HCT116 (cell line): ENCODE data around the gene FHIT. TPM values are rescaled to one million over a fixed set of nuclear protein-coding genes. Genes with fewer than 3 reads are reported as not detected.

Source experiments
- ATAC-seq: fragments of 200-7000 bp; cut with Tn5 transposase; 2 replicates; pipeline ENCODE4 v1.9.1; 2020; ENCODE audit warnings: mild to moderate bottlenecking, moderate library complexity
- BruUV-seq: library from RNA; stranded (reverse); fragments of 400-500 nt; replicated peaks from 2 replicates; lab custom pipeline; 2021; lab: Mats Ljungman, UMichigan
- CTCF ChIA-PET: fragments of 300-600 bp; sonication (Branson Sonifier 250); formaldehyde crosslinking; loops from one replicate; lab custom pipeline; 2021; ENCODE audit warnings: antibody characterized with exemption; lab: Charles Lee
- POLR2A ChIA-PET: fragments of 300-600, 350-600 bp; sonication (Branson Sonifier 250); formaldehyde crosslinking; loops from one replicate; lab custom pipeline; 2021; ENCODE audit warnings: antibody characterized with exemption; lab: Charles Lee
- RAD21 ChIA-PET, 2 experiments: fragments of 300-600 bp; sonication (Branson Sonifier 250); formaldehyde crosslinking; loops; one replicate each; lab custom pipeline; 2023; ENCODE audit warnings: low total read pairs in 2 of 2; ENCODE audit not compliant: uncharacterized antibody in 2 of 2, unreplicated experiment in 2 of 2, low non-redundant PET in 1 of 2; lab: Charles Lee
- DNase-seq: peaks from one replicate; pipeline ENCODE4 v3.0.0-alpha.2; 2010; ENCODE audit warnings: low read depth, low spot score
- H2AFZ ChIP-seq: fragments of 200-600 bp; shearing (Covaris generic), sonication (generic); 2 replicates; pipeline ENCODE4 v1.6.1; 2017; ENCODE audit warnings: low read depth, mixed run types, mixed read lengths, antibody characterized with exemption, low read length; ENCODE audit not compliant: poor library complexity, severe bottlenecking
- H3K27ac ChIP-seq: 2 replicates; pipeline ENCODE4 v1.5.1; 2012; ENCODE audit warnings: low read depth, low read length
- H3K27me3 ChIP-seq: fragments of 200-600 bp; sonication (generic); 2 replicates; pipeline ENCODE4 v1.6.1; 2016; ENCODE audit warnings: mixed run types, low read length, mixed read lengths; ENCODE audit not compliant: insufficient read depth
- H3K36me3 ChIP-seq, 2 experiments: fragments of 200-500 bp in 1 of 2; fragments of 200-600 bp in 1 of 2; sonication (Bioruptor generic) in 1 of 2; sonication (generic) in 1 of 2; 2 replicates each; pipeline versions ENCODE4 v1.5.1 to v1.6.1; 2014 to 2016; ENCODE audit warnings: low read length in 2 of 2, inconsistent platforms in 1 of 2, mixed read lengths in 1 of 2, mixed run types in 1 of 2; ENCODE audit not compliant: insufficient read depth in 2 of 2, control insufficient read depth in 1 of 2
- H3K4me1 ChIP-seq, 2 experiments: fragments of 200-600 bp in 1 of 2; sonication (generic) in 1 of 2; 2 replicates each; pipeline versions ENCODE4 v1.5.1 to v1.6.1; 2012 to 2017; ENCODE audit warnings: low read length in 2 of 2, inconsistent platforms in 1 of 2, mild to moderate bottlenecking in 1 of 2, mixed read lengths in 1 of 2, mixed run types in 1 of 2, moderate library complexity in 1 of 2; ENCODE audit not compliant: insufficient read depth in 2 of 2, control insufficient read depth in 1 of 2
- H3K4me2 ChIP-seq: fragments of 200-600 bp; sonication (generic); 2 replicates; pipeline ENCODE4 v1.6.1; 2017; ENCODE audit warnings: mixed run types, low read length, mixed read lengths
- H3K4me3 ChIP-seq, 2 experiments: fragments of 200-600 bp in 1 of 2; sonication (generic) in 1 of 2; replicated peaks in 1 of 2; 2 replicates each; pipeline ENCODE4 v1.5.1; 2011 to 2016; ENCODE audit warnings: low read length in 2 of 2, control low read depth in 1 of 2, low read depth in 1 of 2, mild to moderate bottlenecking in 1 of 2, mixed read lengths in 1 of 2, mixed run types in 1 of 2
- H3K79me2 ChIP-seq: fragments of 200-600 bp; sonication (generic); 2 replicates; pipeline ENCODE4 v1.6.1; 2017; ENCODE audit warnings: mild to moderate bottlenecking, mixed run types, low read length, moderate library complexity, mixed read lengths; ENCODE audit not compliant: insufficient read depth
- H3K9ac ChIP-seq: fragments of 200-600 bp; sonication (generic); 2 replicates; pipeline ENCODE4 v1.6.1; 2016; ENCODE audit warnings: low read length, mixed read lengths
- H3K9me2 ChIP-seq: fragments of 200-600 bp; sonication (generic), shearing (Covaris generic); 2 replicates; pipeline ENCODE4 v1.6.1; 2017; ENCODE audit warnings: mixed run types, mild to moderate bottlenecking, moderate library complexity; ENCODE audit not compliant: insufficient read depth
- H3K9me3 ChIP-seq, 2 experiments: fragments of 200-500 bp in 1 of 2; fragments of 200-600 bp in 1 of 2; sonication (Bioruptor generic) in 1 of 2; sonication (generic) in 1 of 2; 2 replicates each; pipeline ENCODE4 v1.6.1; 2014 to 2017; ENCODE audit warnings: low read length in 2 of 2, mixed read lengths in 2 of 2, inconsistent platforms in 1 of 2, low read depth in 1 of 2, mild to moderate bottlenecking in 1 of 2, mixed run types in 1 of 2, moderate library complexity in 1 of 2; ENCODE audit not compliant: control insufficient read depth in 1 of 2, insufficient read depth in 1 of 2
- H4K20me1 ChIP-seq: fragments of 200-600 bp; sonication (generic), shearing (Covaris generic); 2 replicates; pipeline ENCODE4 v1.6.1; 2017; ENCODE audit warnings: mixed run types, mild to moderate bottlenecking, moderate library complexity; ENCODE audit not compliant: insufficient read depth
- ATF3 ChIP-seq: IDR thresholded peaks from 2 replicates; pipeline ENCODE4 v1.6.1; 2012
- CBX3 ChIP-seq: IDR thresholded peaks from 2 replicates; pipeline ENCODE4 v1.6.1; 2012; ENCODE audit warnings: low read depth
- CEBPB ChIP-seq: IDR thresholded peaks from 2 replicates; pipeline ENCODE4 v1.6.1; 2012; ENCODE audit warnings: low read depth
- CTCF ChIP-seq, 3 experiments: fragments of 200-600 bp in 1 of 3; sonication (generic) in 1 of 3; IDR thresholded peaks in 2 of 3; conservative IDR thresholded peaks in 1 of 3; 2 replicates each; pipeline ENCODE4 v1.5.1; 2012 to 2017; ENCODE audit warnings: low read depth in 2 of 3, low read length in 2 of 3, antibody characterized with exemption in 1 of 3, borderline replicate concordance in 1 of 3, control low read depth in 1 of 3, mild to moderate bottlenecking in 1 of 3, mixed read lengths in 1 of 3, mixed run types in 1 of 3, moderate library complexity in 1 of 3; ENCODE audit not compliant: insufficient read depth in 1 of 3
- EZH2phosphoT487 ChIP-seq: fragments of 200-600 bp; IDR thresholded peaks from 2 replicates; pipeline ENCODE4 v1.6.1; 2018; ENCODE audit warnings: antibody characterized with exemption, borderline replicate concordance
- FOSL1 ChIP-seq: IDR thresholded peaks from 2 replicates; pipeline ENCODE4 v1.6.1; 2012; ENCODE audit warnings: low read depth
- MAX ChIP-seq: IDR thresholded peaks from 2 replicates; pipeline ENCODE4 v1.6.1; 2012
- RAD21 ChIP-seq: IDR thresholded peaks from 2 replicates; pipeline ENCODE4 v1.6.1; 2012; ENCODE audit warnings: low read depth, mild to moderate bottlenecking
- SIN3A ChIP-seq: IDR thresholded peaks from 2 replicates; pipeline ENCODE4 v1.6.1; 2012; ENCODE audit warnings: low read depth
- TCF7L2 ChIP-seq: IDR thresholded peaks from 2 replicates; pipeline ENCODE4 v1.7.0; 2011; ENCODE audit warnings: borderline replicate concordance, inconsistent platforms; ENCODE audit not compliant: insufficient read depth, insufficient read length; ENCODE audit errors: extremely low read depth
- ZNF274 ChIP-seq: fragments of 200-500 bp; sonication (Bioruptor generic); IDR thresholded peaks from 2 replicates; pipeline ENCODE4 v1.6.1; 2014; ENCODE audit warnings: mild to moderate bottlenecking, low read depth, low read length, inconsistent platforms
- intact Hi-C: fragments of 100-400 bp; cut with micrococcal nuclease; formaldehyde crosslinking; loops from 2 replicates; pipeline ENCODE4 v1.10.0; 2022
- total RNA-seq: library from RNA; stranded (reverse); gene quantifications from one replicate; pipeline ENCODE4 v1.2.1, GENCODE V29; 2021; ENCODE audit not compliant: unreplicated experiment

Gene FHIT
- total RNA-seq, 1 experiment from 2014 or later = 20.1 TPM

- no peak overlapping the region for H3K4me2 ChIP-seq
- H3K4me1 ChIP-seq = no peaks in the 10 kb centered on the region
- H3K27ac ChIP-seq = no peak overlapping the region
- peak in 1 of 3 experiments; percentile 13; a peak in 1 of 6 replicates for TF ChIP-seq CTCF (IDR thresholded peaks at IDR 0.05 in 2 of 3, conservative IDR thresholded peaks at IDR 0.05 in 1 of 3; ENCODE audit: borderline replicate concordance in 1 of 3, insufficient read depth in 1 of 3, low read depth in 2 of 3, low read length in 2 of 3)
- no peak for TF ChIP-seq RAD21
- no peak for TF ChIP-seq CEBPB
- no peak for TF ChIP-seq CBX3
- TF ChIP-seq, all 23 proteins: peak for 1
- no peaks in the 10 kb centered on the region for H3K9me3 ChIP-seq
- H3K9me2 ChIP-seq = no peaks in the 10 kb centered on the region
- H3K4me3 ChIP-seq = no peak overlapping the region
- no peaks in the 10 kb centered on the region for H3K79me2 ChIP-seq
- intact Hi-C loops = no loop called here
- H2AFZ ChIP-seq = no peak overlapping the region
- no TSS peak for BruUV-seq
- H4K20me1 ChIP-seq = no peaks in the 10 kb centered on the region
- 0 out of 2 replicates have a peak, but pooled peaks cover 4% of the 10 kb centered on the region for H3K27me3 ChIP-seq
- DNase-seq = no peak
- ChIA-PET RAD21 (no interaction called here), POLR2A (no interaction called here), CTCF (no interaction called here)
- no peak overlapping the region for H3K9ac ChIP-seq
- H3K36me3 ChIP-seq = no peaks in the 10 kb centered on the region
- no peak for ATAC-seq
These were observed 1282.7 kb downstream of the FHIT start for GRCh38 chr3:59968513-59969045.

- Histone ChIP-seq H3K36me3 (no peaks in the 10 kb centered on the region), H3K27ac (no peak overlapping the region), H3K4me3 (no peak overlapping the region), H3K9me2 (no peaks in the 10 kb centered on the region), H3K79me2 (no peaks in the 10 kb centered on the region), H2AFZ (no peak overlapping the region), H3K27me3 (no peaks in the 10 kb centered on the region), H3K9me3 (no peaks in the 10 kb centered on the region), H3K4me2 (no peak overlapping the region), H3K9ac (no peak overlapping the region), H3K4me1 (no peaks in the 10 kb centered on the region), H4K20me1 (no peaks in the 10 kb centered on the region)
- intact Hi-C loops = no loop called here
- RAD21 ChIA-PET = no interaction called here
- POLR2A ChIA-PET = no interaction called here
- TF ChIP-seq EZH2phosphoT487 = no peak
- no peak for TF ChIP-seq MAX
- no peak for TF ChIP-seq ATF3
- TF ChIP-seq TCF7L2 = no peak
- no peak for TF ChIP-seq CBX3
- TF ChIP-seq CEBPB = no peak
- no peak for TF ChIP-seq ZNF274
- no peak for TF ChIP-seq FOSL1
- TF ChIP-seq SIN3A = no peak
- no peak for TF ChIP-seq RAD21
- DNase-seq (no peak), ATAC-seq (no peak)
- no TSS peak for BruUV-seq
- CTCF ChIA-PET = no interaction called here
These were observed 1287.6 kb downstream of the FHIT start for GRCh38 chr3:59963676-59964075.
